HT-29 (cell line): ENCODE measurements around the gene PDE2A. TPM values are rescaled to one million over a fixed set of nuclear protein-coding genes. Genes with fewer than 3 reads are reported as not detected.
A peak's percentile ranks its signal among the peaks of the same experiment; 100 is the strongest.

Experiments
- DNase-seq: peaks from one replicate; pipeline ENCODE4 v3.0.0-alpha.2; 2015; ENCODE audit warnings: low spot score
- total RNA-seq: library from RNA; depleted of rRNA; stranded (reverse); fragments of >200 nt; shearing (Covaris generic); gene quantifications from 2 replicates; pipeline ENCODE4 v1.2.3, GENCODE V29; 2014; rRNA removed

The PDE2A gene
- 0.29 and 0.79 TPM in 2 replicates for total RNA-seq

GRCh38 chr11:72673943-72674828 is at the start of gene PDE2A:
PDE2A (minus strand) TSS chr11:72674422; CDS start chr11:72674207, 215 bp downstream.
- no peak for DNase-seq

GRCh38 chr11:72723508-72723907 is 49.3 kb upstream of the PDE2A start:
- DNase-seq, result peak; percentile 9

GRCh38 chr11:72722050-72722748 is 48.0 kb upstream of the PDE2A start:
- DNase-seq, result peak; percentile 95

- DNase-seq, result no peak
Measured at GRCh38 chr11:72721689-72722049, 47.4 kb upstream of the PDE2A start.

GRCh38 chr11:72721276-72721675 is 47.1 kb upstream of the PDE2A start:
- DNase-seq, result no peak

GRCh38 chr11:72720784-72721183 is 46.6 kb upstream of the PDE2A start:
- peak; percentile 19 for DNase-seq

- no peak for DNase-seq
Measured at GRCh38 chr11:72720047-72720446, 45.8 kb upstream of the PDE2A start.

GRCh38 chr11:72719551-72719950 is 45.3 kb upstream of the PDE2A start:
- DNase-seq, result no peak

- no peak for DNase-seq
Measured at GRCh38 chr11:72719144-72719543, 44.9 kb upstream of the PDE2A start.

GRCh38 chr11:72718101-72718501 is 43.9 kb upstream of the PDE2A start:
- no peak for DNase-seq

GRCh38 chr11:72716788-72717435 is 42.7 kb upstream of the PDE2A start:
- no peak for DNase-seq

- no peak for DNase-seq
Measured at GRCh38 chr11:72716290-72716689, 42.1 kb upstream of the PDE2A start.

- DNase-seq, result no peak
Measured at GRCh38 chr11:72712841-72713240, 38.6 kb upstream of the PDE2A start.

GRCh38 chr11:72712168-72712751 is 38.0 kb upstream of the PDE2A start:
- DNase-seq, result no peak

GRCh38 chr11:72711141-72711540 is 36.9 kb upstream of the PDE2A start:
- DNase-seq, result no peak

- no peak for DNase-seq
Measured at GRCh38 chr11:72710278-72710677, 36.1 kb upstream of the PDE2A start.

- no peak for DNase-seq
Measured at GRCh38 chr11:72709478-72710238, 35.4 kb upstream of the PDE2A start.

- no peak for DNase-seq
Measured at GRCh38 chr11:72707032-72707431, 32.8 kb upstream of the PDE2A start.

GRCh38 chr11:72706579-72706978 is 32.4 kb upstream of the PDE2A start:
- no peak for DNase-seq

GRCh38 chr11:72705442-72706365 is 31.5 kb upstream of the PDE2A start:
- no peak for DNase-seq
